H1 (cell line): ENCODE results near the gene RSPO3. TPM values are rescaled to one million over a fixed set of nuclear protein-coding genes. Genes with fewer than 3 reads are reported as not detected.

Experiments
- CTCF ChIA-PET: fragments of 300-600 bp; sonication (Branson Sonifier 250); formaldehyde crosslinking; loops from one replicate; lab custom pipeline; 2021; ENCODE audit not compliant: partially characterized antibody; lab: Charles Lee
- POLR2A ChIA-PET: fragments of 300-600 bp; sonication (Branson Sonifier 250); formaldehyde crosslinking; loops from one replicate; lab custom pipeline; 2021; ENCODE audit warnings: inconsistent platforms; ENCODE audit not compliant: partially characterized antibody; lab: Charles Lee
- DNase-seq, 2 experiments: peaks; one replicate each; pipeline versions ENCODE4 v3.0.0 to v3.0.0-alpha.2; 2010 to 2022; ENCODE audit warnings: low spot score in 2 of 2, low read depth in 1 of 2, mixed read lengths in 1 of 2
- FAIRE-seq: peaks from 2 replicates; lab custom pipeline; 2011; peaks lifted over from hg19 to GRCh38; lab: Jason Lieb, UNC
- H2AFZ ChIP-seq: 2 replicates; pipeline ENCODE4 v1.8.1; 2012; ENCODE audit warnings: low read length, inconsistent platforms
- H2AK5ac ChIP-seq: 2 replicates; pipeline ENCODE4 v1.6.1; 2013; ENCODE audit warnings: low read depth, low read length
- H2BK120ac ChIP-seq: replicated peaks from 2 replicates; pipeline ENCODE3; 2013; ENCODE audit warnings: low read depth, low read length, inconsistent platforms
- H2BK12ac ChIP-seq: 2 replicates; pipeline ENCODE4 v1.6.1; 2013; ENCODE audit warnings: low read depth, low read length
- H2BK15ac ChIP-seq: 2 replicates; pipeline ENCODE4 v1.6.1; 2013; ENCODE audit warnings: low read length
- H2BK20ac ChIP-seq: 2 replicates; pipeline ENCODE4 v1.6.1; 2013; ENCODE audit warnings: low read length
- H2BK5ac ChIP-seq: 2 replicates; pipeline ENCODE4 v1.6.1; 2013; ENCODE audit warnings: low read depth, low read length
- H3K14ac ChIP-seq: 2 replicates; pipeline ENCODE4 v1.6.1; 2013; ENCODE audit warnings: inconsistent platforms; ENCODE audit not compliant: insufficient read length
- H3K18ac ChIP-seq: 2 replicates; pipeline ENCODE4 v1.6.1; 2013; ENCODE audit warnings: low read length; ENCODE audit errors: extremely low read depth
- H3K23ac ChIP-seq: 2 replicates; pipeline ENCODE4 v1.6.1; 2013; ENCODE audit warnings: inconsistent platforms; ENCODE audit not compliant: insufficient read length
- H3K23me2 ChIP-seq: 2 replicates; pipeline ENCODE4 v1.6.1; 2013; ENCODE audit warnings: low read depth, low read length
- H3K27ac ChIP-seq: 2 replicates; pipeline ENCODE4 v1.6.1; 2011; ENCODE audit warnings: low read depth, low read length, inconsistent platforms
- H3K27me3 ChIP-seq, 4 experiments: replicated peaks in 1 of 4; 1 replicate in 1 of 4; 2 replicates in 3 of 4; pipeline versions ENCODE4 v1.6.1 to v1.8.1; 2011 to 2013; ENCODE audit warnings: low read length in 3 of 4, mild to moderate bottlenecking in 3 of 4, inconsistent platforms in 2 of 4, mixed read lengths in 2 of 4, moderate library complexity in 1 of 4; ENCODE audit not compliant: control insufficient read depth in 3 of 4, insufficient read depth in 3 of 4; ENCODE audit errors: extremely low read depth in 1 of 4
- H3K36me3 ChIP-seq, 4 experiments: 2 replicates each; pipeline versions ENCODE4 v1.6.1 to v1.8.1; 2011 to 2013; ENCODE audit warnings: mild to moderate bottlenecking in 4 of 4, low read length in 3 of 4, moderate library complexity in 2 of 4, control low read depth in 1 of 4, inconsistent platforms in 1 of 4; ENCODE audit not compliant: insufficient read depth in 4 of 4, control insufficient read depth in 2 of 4
- H3K4ac ChIP-seq: replicated peaks from 2 replicates; pipeline ENCODE3; 2013; ENCODE audit warnings: low read length, low read depth, mixed read lengths, inconsistent platforms; ENCODE audit not compliant: insufficient read length
- H3K4me1 ChIP-seq, 4 experiments: replicated peaks in 1 of 4; 1 replicate in 1 of 4; 2 replicates in 3 of 4; pipeline versions ENCODE4 v1.6.1 to v1.8.1; 2011 to 2013; ENCODE audit warnings: low read length in 3 of 4, inconsistent platforms in 2 of 4, mixed read lengths in 1 of 4; ENCODE audit not compliant: insufficient read depth in 4 of 4, control insufficient read depth in 3 of 4
- H3K4me2 ChIP-seq, 2 experiments: 2 replicates each; pipeline versions ENCODE4 v1.6.1 to v1.8.1; 2011 to 2013; ENCODE audit warnings: low read depth in 2 of 2, low read length in 2 of 2, control low read depth in 1 of 2, inconsistent platforms in 1 of 2, mild to moderate bottlenecking in 1 of 2; ENCODE audit not compliant: insufficient read depth in 1 of 2
- H3K4me3 ChIP-seq, 4 experiments: fragments of 200-600, 300-600 bp in 1 of 4; sonication (generic), shearing (Covaris generic), sonication (Bioruptor Twin) in 1 of 4; 2 replicates each; pipeline versions ENCODE4 v1.5.1 to v1.8.1; 2011 to 2016; ENCODE audit warnings: low read length in 4 of 4, low read depth in 3 of 4, control low read depth in 2 of 4, inconsistent platforms in 2 of 4, mild to moderate bottlenecking in 2 of 4, mixed read lengths in 1 of 4, moderate library complexity in 1 of 4; ENCODE audit not compliant: insufficient read depth in 2 of 4; ENCODE audit errors: extremely low read depth in 1 of 4
- H3K56ac ChIP-seq: replicated peaks from 2 replicates; pipeline ENCODE3; 2013; ENCODE audit warnings: low read depth, mild to moderate bottlenecking, mixed read lengths, low read length, inconsistent platforms; ENCODE audit not compliant: insufficient read length
- H3K79me1 ChIP-seq: 2 replicates; pipeline ENCODE4 v1.6.1; 2013; ENCODE audit warnings: low read depth, low read length, control low read depth
- H3K79me2 ChIP-seq, 2 experiments: 2 replicates each; pipeline versions ENCODE4 v1.6.1 to v1.8.1; 2012 to 2013; ENCODE audit warnings: low read length in 2 of 2, mild to moderate bottlenecking in 2 of 2, inconsistent platforms in 1 of 2; ENCODE audit not compliant: insufficient read depth in 2 of 2, control insufficient read depth in 1 of 2
- H3K9ac ChIP-seq, 4 experiments: replicated peaks in 1 of 4; 1 replicate in 1 of 4; 2 replicates in 3 of 4; pipeline versions ENCODE4 v1.6.1 to v1.8.1; 2011 to 2013; ENCODE audit warnings: low read depth in 3 of 4, low read length in 3 of 4, control low read depth in 2 of 4, mild to moderate bottlenecking in 2 of 4, moderate library complexity in 2 of 4, inconsistent platforms in 1 of 4; ENCODE audit errors: extremely low read depth in 1 of 4
- H3K9me3 ChIP-seq, 2 experiments: 2 replicates each; pipeline versions ENCODE4 v1.6.1 to v1.8.1; 2012 to 2013; ENCODE audit warnings: mild to moderate bottlenecking in 2 of 2, moderate library complexity in 2 of 2, control low read depth in 1 of 2, inconsistent platforms in 1 of 2, low read depth in 1 of 2, low read length in 1 of 2, mixed read lengths in 1 of 2; ENCODE audit not compliant: insufficient read depth in 2 of 2
- H4K20me1 ChIP-seq, 2 experiments: replicated peaks in 1 of 2; 2 replicates each; pipeline versions ENCODE3 to v1.8.1; 2011 to 2013; ENCODE audit warnings: inconsistent platforms in 2 of 2, low read length in 2 of 2, mild to moderate bottlenecking in 1 of 2; ENCODE audit not compliant: insufficient read depth in 2 of 2, control insufficient read depth in 1 of 2
- H4K5ac ChIP-seq: 2 replicates; pipeline ENCODE4 v1.6.1; 2013; ENCODE audit warnings: low read length, low read depth, mixed read lengths, inconsistent platforms; ENCODE audit not compliant: insufficient read length
- H4K8ac ChIP-seq: 2 replicates; pipeline ENCODE4 v1.8.0; 2013; ENCODE audit warnings: mild to moderate bottlenecking, moderate library complexity, low read length, inconsistent platforms; ENCODE audit not compliant: insufficient read depth; ENCODE audit errors: extremely low read depth
- H4K91ac ChIP-seq: replicated peaks from 2 replicates; pipeline ENCODE3; 2013; ENCODE audit warnings: low read length, mixed read lengths, inconsistent platforms; ENCODE audit not compliant: insufficient read length
- NRF1 ChIP-seq: IDR thresholded peaks from 2 replicates; pipeline ENCODE4 v1.6.1; 2011; ENCODE audit warnings: mild to moderate bottlenecking, low read depth, low read length, improper control_type of control experiment
- RFX5 ChIP-seq: IDR thresholded peaks from 2 replicates; pipeline ENCODE4 v1.6.1; 2011; ENCODE audit warnings: low read depth, low read length, improper control_type of control experiment, borderline replicate concordance
- YY1 ChIP-seq: IDR thresholded peaks from 2 replicates; pipeline ENCODE4 v1.6.1; 2011; ENCODE audit warnings: low read depth, mild to moderate bottlenecking, low read length
- WGBS, 2 experiments: shearing (Covaris generic) in 1 of 2; methylation state at CpG; one replicate each; pipeline versions ENCODE4 v1.1.6 to v1.1.7; 2013 to 2015; ENCODE audit warnings: low lambda C conversion rate in 2 of 2, mixed read lengths in 2 of 2, inconsistent platforms in 1 of 2, low coverage in 1 of 2, missing lambda C conversion rate in 1 of 2; ENCODE audit not compliant: insufficient replicate concordance in 2 of 2, insufficient coverage in 1 of 2, insufficient read length in 1 of 2; ENCODE audit errors: extremely low coverage in 1 of 2, missing lambda C conversion rate in 1 of 2; 5-methylcytosine and 5-hydroxymethylcytosine counted together
- polyA plus RNA-seq, 7 experiments: library from polyadenylated mRNA; depleted of rRNA in 3 of 7; stranded (reverse) in 5 of 7; unstranded in 2 of 7; fragments of >200 nt in 5 of 7; fragments of 200-250 nt in 2 of 7; gene quantifications; 1 replicate in 5 of 7; 2 replicates in 1 of 7; 4 replicates in 1 of 7; pipeline versions ENCODE4 v1.2.1 to v1.2.3, GENCODE V29; 2011 to 2013; ENCODE audit warnings: missing spikeins in 2 of 7, mixed read lengths in 2 of 7
- total RNA-seq: library from RNA; stranded (reverse); fragmentation: NEBNext Ultra II Directional; extraction: Animal tissue kit (Norgen Biotek cat#: 25700); gene quantifications from 2 replicates; pipeline ENCODE4 v1.2.1, GENCODE V29; 2021

Gene RSPO3
- total and polyA plus RNA-seq, 2 of the 8 experiments (the other 6 are each of a cell fraction or from before 2014, with no cell fraction given) = not detected

DNA sequence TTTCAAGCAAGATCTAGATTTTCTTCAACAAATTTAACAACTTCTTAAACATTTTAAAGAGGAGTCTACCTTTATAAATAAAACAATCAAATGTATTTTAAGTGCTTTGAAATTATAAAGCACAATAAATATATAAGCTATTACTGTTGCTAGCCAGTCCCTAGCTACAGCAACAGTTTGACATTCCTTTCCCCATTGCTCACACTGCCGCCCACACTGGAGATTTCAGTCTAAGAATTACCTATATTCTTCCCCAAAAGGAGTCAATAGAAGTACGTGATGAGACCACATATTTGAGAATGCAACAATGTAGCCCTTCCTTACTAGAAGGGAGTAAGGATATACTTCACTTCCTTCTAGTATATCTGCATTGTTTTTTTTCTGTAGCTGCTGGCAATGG, 82.8 kb downstream of the RSPO3 start:
- 72% methylated on average over 2 of the region's 2 CpGs; no CpG with 5 or more reads in 1 of the 2 experiments for WGBS, 2 experiments
- H2BK15ac ChIP-seq = no peak overlapping the region
- H3K27ac ChIP-seq = no peak overlapping the region
- H4K8ac ChIP-seq = no peak overlapping the region
- H3K14ac ChIP-seq = no peak overlapping the region
- no peak overlapping the region for H2BK5ac ChIP-seq
- POLR2A ChIA-PET = no interaction called here
- no peaks in the 10 kb centered on the region for H3K9me3 ChIP-seq
- no peaks in the 10 kb centered on the region for H3K79me2 ChIP-seq
- no peaks in the 10 kb centered on the region for H4K20me1 ChIP-seq
- CTCF ChIA-PET = interaction anchor here (0.8 to 3.2 kb wide), 5 partner anchors 10 to 651 kb away, joined by 3 to 13 read pairs (median 4); no protein-coding TSS in a partner anchor
- no peak overlapping the region for H3K18ac ChIP-seq
- no peak overlapping the region for H3K4me3 ChIP-seq
- H4K5ac ChIP-seq = no peak overlapping the region
- no peak overlapping the region for H3K4ac ChIP-seq
- H2BK20ac ChIP-seq = no peak overlapping the region
- H3K9ac ChIP-seq = no peak overlapping the region
- no peak overlapping the region for H2BK120ac ChIP-seq
- FAIRE-seq (no peak), DNase-seq (no peak)
- H3K79me1 ChIP-seq = no peaks in the 10 kb centered on the region
- no peak overlapping the region for H2AK5ac ChIP-seq
- no peak for TF ChIP-seq YY1
- no peak for TF ChIP-seq RFX5
- TF ChIP-seq NRF1 = no peak
- no peak overlapping the region for H2BK12ac ChIP-seq
- H2AFZ ChIP-seq = no peak overlapping the region
- H3K23me2 ChIP-seq = no peaks in the 10 kb centered on the region
- H3K4me2 ChIP-seq = no peak overlapping the region
- no peaks in the 10 kb centered on the region for H3K27me3 ChIP-seq
- H3K23ac ChIP-seq = no peak overlapping the region
- no peak overlapping the region for H4K91ac ChIP-seq
- no peaks in the 10 kb centered on the region for H3K4me1 ChIP-seq
- no peaks in the 10 kb centered on the region for H3K36me3 ChIP-seq
- no peak overlapping the region for H3K56ac ChIP-seq
